Uterus (tissue), 2 donors: ENCODE results near the gene CMTM8.

Source experiments
- CTCF ChIP-seq, 4 experiments: fragments of 200-600 bp in 2 of 4; fragments of 450-650 bp in 2 of 4; sonication (generic) in 2 of 4; IDR thresholded peaks; one replicate each; pipeline ENCODE4 v1.5.1; 2016 to 2019; ENCODE audit warnings: antibody characterized with exemption in 4 of 4, mild to moderate bottlenecking in 2 of 4, moderate library complexity in 1 of 4
- POLR2A ChIP-seq, 2 donors: fragments of 450-650 bp; IDR thresholded peaks; one replicate each; pipeline ENCODE4 v1.6.1; 2016; ENCODE audit warnings: antibody characterized with exemption in 2 of 2, mild to moderate bottlenecking in 1 of 2, moderate library complexity in 1 of 2

- no peak for TF ChIP-seq POLR2A (IDR thresholded peaks at IDR 0.05)
- TF ChIP-seq CTCF (IDR thresholded peaks at IDR 0.05), result no peak
Measured at GRCh38 chr3:32283304-32283703, 44.8 kb downstream of the CMTM8 start.
